ENCODE data around the gene MPHOSPH9. TPM values are rescaled to one million over a fixed set of nuclear protein-coding genes. Genes with fewer than 3 reads are reported as not detected.

MPHOSPH9 gene
- total and polyA plus RNA-seq, 2 of the 4 experiments (the other 2 are of a cell fraction), result 7.6 to 17.0 TPM

- no peak for ATAC-seq (ENCODE audit: low read depth)
- no peak overlapping the region for H3K4me2 ChIP-seq (ENCODE audit: low read depth, low read length)
- H3K4ac ChIP-seq (ENCODE audit: low read depth, low read length), result no peak overlapping the region
- no peak overlapping the region; the same call in 1 of the 2 replicates for H2AK5ac ChIP-seq (ENCODE audit: low read depth, low read length)
- H3K79me1 ChIP-seq (ENCODE audit: low read depth in 1 of 2, low read length in 2 of 2), result peaks cover 22 to 66% of the 10 kb centered on the region in 2 experiments
- no peak overlapping the region for H4K91ac ChIP-seq (ENCODE audit: insufficient read depth, low read depth, low read length)
- H4K8ac ChIP-seq (ENCODE audit: low read depth in 2 of 2, low read length in 2 of 2), result no peak overlapping the region
- no peak overlapping the region for H3K14ac ChIP-seq (replicated peaks; ENCODE audit: low read depth, low read length)
- H3K56ac ChIP-seq (ENCODE audit: extremely low read depth, insufficient read depth, low read length), result no peak overlapping the region
- H3K36me3 ChIP-seq (ENCODE audit: control insufficient read depth, insufficient read depth, low read length), result peaks cover 4% of the 10 kb centered on the region; the same call in 1 of the 2 replicates
- no TSS peak for BruUV-seq (replicated peaks)
- H2AK9ac ChIP-seq (replicated peaks; ENCODE audit: low read depth, low read length, poor library complexity), result no peak overlapping the region
- no peak overlapping the region for H2BK15ac ChIP-seq (ENCODE audit: low read depth, low read length)
- ChIA-PET CTCF (no interaction called here), POLR2A (ENCODE audit: unreplicated experiment) (no interaction called here)
- H2BK5ac ChIP-seq (ENCODE audit: low read depth, low read length, poor library complexity, severe bottlenecking), result no peak overlapping the region
- no peak overlapping the region for H3K18ac ChIP-seq (ENCODE audit: low read depth, low read length)
- no peak overlapping the region for H2BK20ac ChIP-seq (ENCODE audit: low read depth, low read length)
- H2AFZ ChIP-seq (replicated peaks; ENCODE audit: low read length, poor library complexity), result no peak overlapping the region
- H3K9me1 ChIP-seq (ENCODE audit: insufficient read depth, low read length), result peaks cover 14% of the 10 kb centered on the region
- TF ChIP-seq RFX5 (IDR thresholded peaks at IDR 0.05; ENCODE audit: low read depth, low read length), result no peak
- TF ChIP-seq MXI1 (IDR thresholded peaks at IDR 0.05; ENCODE audit: borderline replicate concordance, low read depth, low read length), result no peak
- TF ChIP-seq SMC3 (IDR thresholded peaks at IDR 0.05; ENCODE audit: low read depth, low read length), result no peak
- TF ChIP-seq ELK1 (IDR thresholded peaks at IDR 0.05; ENCODE audit: borderline replicate concordance, low read depth, low read length), result no peak
- no peak for TF ChIP-seq MAZ (IDR thresholded peaks at IDR 0.05; ENCODE audit: borderline replicate concordance, low read depth, low read length)
- TF ChIP-seq MAFK (IDR thresholded peaks at IDR 0.05; ENCODE audit: low read depth, low read length), result no peak
- TF ChIP-seq CHD1 (IDR thresholded peaks at IDR 0.05; ENCODE audit: low read depth, low read length), result no peak
- no peak for TF ChIP-seq CEBPB (IDR thresholded peaks at IDR 0.05; ENCODE audit: low read depth, low read length)
- TF ChIP-seq POLR2A (IDR thresholded peaks at IDR 0.05; ENCODE audit: low read depth, low read length), result no peak
- no peak for TF ChIP-seq NFE2L2 (IDR thresholded peaks at IDR 0.05; ENCODE audit: low read depth, low read length)
- TF ChIP-seq RCOR1 (IDR thresholded peaks at IDR 0.05; ENCODE audit: insufficient replicate concordance, low read length), result no peak
- TF ChIP-seq, protein P1, sequence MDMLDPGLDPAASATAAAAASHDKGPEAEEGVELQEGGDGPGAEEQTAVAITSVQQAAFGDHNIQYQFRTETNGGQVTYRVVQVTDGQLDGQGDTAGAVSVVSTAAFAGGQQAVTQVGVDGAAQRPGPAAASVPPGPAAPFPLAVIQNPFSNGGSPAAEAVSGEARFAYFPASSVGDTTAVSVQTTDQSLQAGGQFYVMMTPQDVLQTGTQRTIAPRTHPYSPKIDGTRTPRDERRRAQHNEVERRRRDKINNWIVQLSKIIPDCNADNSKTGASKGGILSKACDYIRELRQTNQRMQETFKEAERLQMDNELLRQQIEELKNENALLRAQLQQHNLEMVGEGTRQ (IDR thresholded peaks at IDR 0.05; ENCODE audit: low read depth, low read length), result no peak
- no peaks in the 10 kb centered on the region for H3K27me3 ChIP-seq (ENCODE audit: control insufficient read depth, insufficient read depth, low read length)
- no peak overlapping the region for H2BK120ac ChIP-seq (ENCODE audit: low read depth, low read length)
- H3K4me3 ChIP-seq (ENCODE audit: insufficient read depth, low read depth, low read length), result no peak overlapping the region
- dilution Hi-C loops (cut with HindIII; ENCODE audit: low sequenced_read_pairs, unreplicated experiment), result no loop called here
- no peak overlapping the region for H4K5ac ChIP-seq (ENCODE audit: low read depth, low read length)
- in situ Hi-C loops (cut with MboI; ENCODE audit: low sequenced_read_pairs), result loop anchor here (10.0 kb wide), 1 partner anchor 160 kb away; the partner anchor contains the start of gene ARL6IP4
- H3K9ac ChIP-seq (ENCODE audit: low read depth, low read length), result no peak overlapping the region
- peaks cover 18% of the 10 kb centered on the region for H4K20me1 ChIP-seq (ENCODE audit: insufficient read depth, low read length)
- H3K4me1 ChIP-seq (ENCODE audit: control insufficient read depth, insufficient read depth, low read length), result peaks cover 35% of the 10 kb centered on the region
- H3K9me3 ChIP-seq (ENCODE audit: control insufficient read depth, insufficient read depth, low read length), result no peaks in the 10 kb centered on the region
- H3K27ac ChIP-seq (ENCODE audit: insufficient read depth, low read length), result no peak overlapping the region
- no peak overlapping the region for H3K23ac ChIP-seq (ENCODE audit: low read depth, low read length)
- WGBS, 2 experiments (ENCODE audit: extremely low coverage in 2 of 2, insufficient read length in 1 of 2), result no CpG with 5 or more reads among the region's 2 CpGs
- intact Hi-C loops (cut with micrococcal nuclease), result no loop called here
- no peak for DNase-seq
Measured at GRCh38 chr12:123145211-123145610, 87.7 kb downstream of the MPHOSPH9 start.

Data from IMR-90 (cell line).